Endodermal cell (in vitro differentiated cells): ENCODE results near the gene TNIK. TPM values are rescaled to one million over a fixed set of nuclear protein-coding genes. Genes with fewer than 3 reads are reported as not detected.

ENCODE experiments used
- DNase-seq: peaks from one replicate; pipeline ENCODE4 v3.0.0-alpha.2; 2017
- H3K27ac ChIP-seq: 2 replicates; pipeline ENCODE4 v1.5.1; 2013; ENCODE audit warnings: mild to moderate bottlenecking, low read depth, low read length, moderate library complexity
- H3K27me3 ChIP-seq: 2 replicates; pipeline ENCODE4 v1.6.1; 2013; ENCODE audit warnings: mild to moderate bottlenecking, low read length, moderate library complexity; ENCODE audit not compliant: insufficient read depth, control insufficient read depth, poor library complexity, severe bottlenecking
- H3K36me3 ChIP-seq: 2 replicates; pipeline ENCODE4 v1.7.0; 2013; ENCODE audit warnings: mild to moderate bottlenecking, low read length, moderate library complexity; ENCODE audit not compliant: control insufficient read depth, insufficient read depth
- H3K4me1 ChIP-seq: one replicate; pipeline ENCODE4 v1.7.0; 2013; ENCODE audit warnings: low read length; ENCODE audit not compliant: control insufficient read depth, insufficient read depth
- H3K4me3 ChIP-seq: 2 replicates; pipeline ENCODE4 v1.5.1; 2013; ENCODE audit warnings: mild to moderate bottlenecking, low read length, moderate library complexity
- H3K9ac ChIP-seq: 2 replicates; pipeline ENCODE4 v1.6.1; 2013; ENCODE audit warnings: mild to moderate bottlenecking, low read length, moderate library complexity; ENCODE audit not compliant: poor library complexity, severe bottlenecking; ENCODE audit errors: extremely low read depth
- H3K9me3 ChIP-seq: 2 replicates; pipeline ENCODE4 v1.6.1; 2013; ENCODE audit warnings: mild to moderate bottlenecking, low read length, moderate library complexity; ENCODE audit not compliant: control insufficient read depth
- H3K27ac Mint-ChIP-seq: 2 replicates; pipeline ENCODE4 v1.8.0; 2020; ENCODE audit warnings: mixed read lengths
- H3K27me3 Mint-ChIP-seq: 2 replicates; pipeline ENCODE4 v1.8.0; 2021; ENCODE audit warnings: mild to moderate bottlenecking, mixed read lengths; ENCODE audit not compliant: insufficient read depth
- H3K36me3 Mint-ChIP-seq: 2 replicates; pipeline ENCODE4 v1.8.0; 2020; ENCODE audit warnings: low read depth, mixed read lengths
- H3K4me1 Mint-ChIP-seq: 2 replicates; pipeline ENCODE4 v1.8.0; 2020; ENCODE audit warnings: mixed read lengths
- H3K4me3 Mint-ChIP-seq: 2 replicates; pipeline ENCODE4 v1.8.0; 2020; ENCODE audit warnings: mild to moderate bottlenecking, moderate library complexity, mixed read lengths
- H3K9me3 Mint-ChIP-seq: 2 replicates; pipeline ENCODE4 v1.8.0; 2020; ENCODE audit warnings: mild to moderate bottlenecking, mixed read lengths
- CTCF ChIP-seq: fragments of 200-600 bp; sonication (generic); conservative IDR thresholded peaks from 2 replicates; pipeline ENCODE4 v1.5.0; 2021; ENCODE audit warnings: antibody characterized with exemption, mild to moderate bottlenecking
- WGBS, 2 experiments: methylation state at CpG; one replicate each; pipeline versions ENCODE4 v1.1.5 to v1.1.7; 2013; ENCODE audit warnings: missing lambda C conversion rate in 2 of 2, mixed read lengths in 1 of 2; ENCODE audit not compliant: insufficient coverage in 1 of 2, insufficient read length in 1 of 2; 5-methylcytosine and 5-hydroxymethylcytosine counted together
- total RNA-seq, 2 donors: library from RNA; stranded (reverse); fragmentation: NEBNext Ultra II Directional in 1 of 2; extraction: Animal tissue kit (Norgen Biotek cat#: 25700) in 1 of 2; gene quantifications; 2 replicates in 1 of 2; 3 replicates in 1 of 2; pipeline ENCODE4 v1.2.1, GENCODE V29; 2021

TNIK gene
- total RNA-seq, 2 donors from 2014 or later, result 12.2 to 14.9 TPM

GRCh38 chr3:171364500-171364899, 95.7 kb downstream of the TNIK start:
- no peak for DNase-seq
- H3K36me3 ChIP-seq, result no peaks in the 10 kb centered on the region
- Mint-ChIP-seq H3K4me3 (no peak overlapping the region), H3K4me1 (peaks cover 7% of the 10 kb centered on the region), H3K36me3 (no peaks in the 10 kb centered on the region), H3K27me3 (peaks cover 46% of the 10 kb centered on the region), H3K9me3 (no peaks in the 10 kb centered on the region), H3K27ac (no peak overlapping the region)
- H3K27ac ChIP-seq, result no peak overlapping the region
- no peak overlapping the region for H3K9ac ChIP-seq
- no peaks in the 10 kb centered on the region for H3K9me3 ChIP-seq
- no peaks in the 10 kb centered on the region for H3K4me1 ChIP-seq
- no peak overlapping the region for H3K4me3 ChIP-seq
- peaks cover 46% of the 10 kb centered on the region for H3K27me3 ChIP-seq
- no peak for TF ChIP-seq CTCF

GRCh38 chr3:171363202-171363601, 97.0 kb downstream of the TNIK start:
- Histone ChIP-seq H3K9ac (no peak overlapping the region), H3K27ac (no peak overlapping the region), H3K4me1 (no peaks in the 10 kb centered on the region), H3K4me3 (no peak overlapping the region), H3K36me3 (no peaks in the 10 kb centered on the region), H3K9me3 (no peaks in the 10 kb centered on the region), H3K27me3 (peaks cover 50% of the 10 kb centered on the region)
- H3K4me1 Mint-ChIP-seq, result peaks cover 6% of the 10 kb centered on the region
- DNase-seq, result no peak
- 99 to 100% methylated on average over 1 to 2 of the region's 2 CpGs for WGBS, 2 experiments
- no peaks in the 10 kb centered on the region for H3K36me3 Mint-ChIP-seq
- TF ChIP-seq CTCF, result no peak
- H3K4me3 Mint-ChIP-seq, result no peak overlapping the region
- H3K27ac Mint-ChIP-seq, result no peak overlapping the region
- no peaks in the 10 kb centered on the region for H3K9me3 Mint-ChIP-seq
- peaks cover 52% of the 10 kb centered on the region for H3K27me3 Mint-ChIP-seq

GRCh38 chr3:171362575-171362974, 97.6 kb downstream of the TNIK start:
- H3K27ac Mint-ChIP-seq, result no peak overlapping the region
- no peak for TF ChIP-seq CTCF
- Histone ChIP-seq H3K36me3 (no peaks in the 10 kb centered on the region), H3K27me3 (peaks cover 56% of the 10 kb centered on the region), H3K4me1 (no peaks in the 10 kb centered on the region), H3K4me3 (no peak overlapping the region), H3K9ac (no peak overlapping the region), H3K9me3 (no peaks in the 10 kb centered on the region), H3K27ac (no peak overlapping the region)
- H3K27me3 Mint-ChIP-seq, result peaks cover 53% of the 10 kb centered on the region
- no peak for DNase-seq
- H3K36me3 Mint-ChIP-seq, result no peaks in the 10 kb centered on the region
- H3K4me3 Mint-ChIP-seq, result no peak overlapping the region
- no peaks in the 10 kb centered on the region for H3K9me3 Mint-ChIP-seq
- H3K4me1 Mint-ChIP-seq, result peaks cover 6% of the 10 kb centered on the region
